Activated CD4-positive, CD25-positive, alpha-beta regulatory T cell treated with anti-CD3 and anti-CD28 coated beads, Interleukin-2, amount 50 U/mL, for 24 hours (primary cell): ENCODE results near the gene PLA2G4C.
A peak's percentile ranks its signal among the peaks of the same experiment; 100 is the strongest.
"Not testable (repeated sequence)": the region's sequence is repeated elsewhere in the genome, so short reads cannot be mapped to it uniquely, and the experiment has no call there.

Experiments
- ATAC-seq, 2 donors: fragments of 150-1000 bp; cut with Tn5 transposase; one replicate each; pipeline ENCODE4 v1.10.0; 2021; ENCODE audit warnings: mild to moderate bottlenecking in 1 of 2, moderate library complexity in 1 of 2

The PLA2G4C gene

DNA sequence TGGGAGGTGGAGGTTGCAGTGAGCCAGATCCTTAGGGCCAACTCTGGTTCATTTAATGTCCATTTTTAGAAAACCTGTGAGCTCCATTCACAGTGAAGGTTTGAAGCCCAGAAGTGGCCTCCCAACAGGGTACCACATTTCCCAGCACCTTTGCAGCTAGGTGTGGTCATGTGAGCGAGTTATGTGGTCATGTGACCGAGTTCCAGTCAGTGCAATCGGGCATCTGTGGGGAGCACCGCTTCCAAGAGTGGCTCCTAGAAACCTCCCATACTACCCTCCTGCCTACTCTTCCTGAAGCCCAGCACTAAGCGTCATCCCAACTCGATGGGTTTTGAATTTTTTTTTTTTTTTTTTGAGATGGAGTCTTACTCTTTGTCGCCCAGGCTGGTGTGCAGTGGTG is 663 bp upstream of the PLA2G4C start:
- no peak for ATAC-seq

GRCh38 chr19:48108997-48109782 is 1.4 kb downstream of the PLA2G4C start:
- ATAC-seq = no peak

DNA sequence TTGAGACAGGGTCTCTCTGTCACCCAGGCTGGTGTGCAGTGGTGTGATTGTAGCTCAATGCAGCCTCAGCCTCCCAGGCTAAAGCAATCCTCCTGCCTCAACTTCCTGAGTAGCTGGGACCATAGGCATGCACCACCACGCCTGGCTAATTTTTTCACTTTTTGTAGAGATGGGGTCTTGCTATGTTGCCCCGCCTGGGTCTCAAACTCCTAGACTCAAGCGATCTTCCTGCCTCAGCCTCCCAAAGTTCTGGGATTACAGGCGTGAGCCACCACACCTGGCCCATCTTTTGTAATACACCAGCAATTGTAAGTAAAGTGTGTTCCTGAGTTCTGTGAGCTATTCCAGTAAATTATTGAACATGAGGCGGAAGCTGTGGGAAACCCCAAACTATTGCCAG is 6.7 kb downstream of the PLA2G4C start:
- no peak for ATAC-seq

DNA sequence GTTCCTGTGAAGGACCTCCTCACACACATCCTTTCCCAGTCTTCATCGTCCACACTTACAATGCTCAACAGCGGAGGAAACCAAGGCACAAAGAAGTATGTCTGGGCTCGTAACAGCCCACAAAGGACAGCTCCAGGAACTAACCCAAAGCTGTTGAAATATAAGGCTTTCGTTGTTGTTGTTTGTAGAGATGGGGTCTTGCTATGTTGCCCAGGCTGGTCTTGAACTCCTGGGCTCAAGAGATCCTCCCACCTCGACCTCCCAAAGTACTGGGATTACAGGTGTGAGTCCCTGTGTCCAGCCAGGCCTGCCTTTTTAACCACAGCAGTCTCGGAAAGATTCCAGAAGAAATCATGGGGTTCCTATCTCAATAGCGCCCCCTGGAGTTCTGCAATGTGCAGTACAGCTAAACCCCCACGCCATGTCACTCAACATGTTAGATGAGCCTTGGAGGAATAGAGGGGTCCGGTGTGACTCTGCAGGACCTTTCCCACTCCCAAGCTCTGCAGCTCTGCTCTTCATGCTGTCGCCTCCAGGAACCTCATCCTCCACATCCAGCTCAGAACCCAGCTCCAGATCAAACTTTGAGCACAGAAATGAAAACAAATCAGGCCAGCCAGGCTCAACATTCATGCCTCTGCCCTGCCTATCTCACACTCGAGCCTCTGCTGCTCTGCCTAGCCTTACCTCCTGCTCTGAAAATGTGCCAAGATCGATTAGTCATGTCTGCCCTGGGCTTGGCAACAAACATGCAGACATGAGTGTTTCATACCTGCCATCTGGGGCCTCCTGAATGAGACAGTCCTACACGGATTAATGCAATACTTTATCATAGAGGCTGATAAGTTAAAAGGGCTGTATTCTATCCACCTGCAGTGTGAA is 7.5 kb downstream of the PLA2G4C start:
- ATAC-seq = peak in 1 of 2 donors; percentile 33

- ATAC-seq = no peak
Measured at GRCh38 chr19:48095612-48096175, 14.9 kb downstream of the PLA2G4C start.

DNA sequence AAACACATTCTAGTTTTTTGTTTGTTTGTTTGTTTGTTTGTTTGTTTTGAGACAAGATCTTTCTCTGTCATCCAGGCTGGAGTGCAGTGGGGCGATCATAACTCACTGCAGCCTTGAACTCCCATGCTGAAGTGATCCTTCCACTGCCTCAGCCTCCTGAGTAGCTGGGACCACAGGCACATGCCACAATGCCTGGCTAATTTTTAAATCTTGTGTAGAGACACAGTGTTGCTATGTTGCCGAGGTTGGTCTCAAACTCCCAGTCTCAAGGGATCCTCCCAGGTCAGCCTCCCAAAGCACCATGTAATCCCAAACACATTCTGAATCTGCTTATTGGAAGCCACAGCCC is 15.8 kb downstream of the PLA2G4C start:
- no peak for ATAC-seq

- ATAC-seq = peak; percentile 70 to 72
Measured at GRCh38 chr19:48094129-48094854, 16.3 kb downstream of the PLA2G4C start.

DNA sequence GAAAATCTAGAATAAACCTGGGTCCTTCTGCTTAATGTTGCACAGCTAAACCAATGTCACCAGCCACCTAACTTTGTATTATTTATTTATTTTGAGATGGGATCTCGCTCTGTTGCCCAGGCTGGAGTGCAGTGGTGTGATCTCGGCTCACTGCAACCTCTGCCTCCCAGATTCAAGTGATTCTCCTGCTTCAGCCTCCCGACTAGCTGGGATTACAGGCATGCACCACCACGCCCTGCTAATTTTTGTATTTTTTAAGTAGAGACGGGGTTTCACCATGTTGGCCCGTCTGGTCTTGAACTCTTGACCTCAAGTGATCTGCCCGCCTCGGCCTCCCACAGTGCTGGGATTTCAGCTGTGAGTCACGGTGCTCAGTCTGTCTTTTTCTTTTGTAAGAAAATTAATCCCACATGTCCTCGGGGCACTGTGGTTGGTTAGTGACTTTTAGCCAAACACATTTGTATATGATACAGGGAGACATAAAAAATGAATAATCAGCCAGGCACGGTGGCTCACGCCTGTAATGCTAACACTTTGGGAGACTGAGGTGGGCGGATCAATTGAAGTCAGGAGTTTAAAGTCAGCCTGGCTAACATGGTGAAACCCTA is 19.4 kb downstream of the PLA2G4C start:
- ATAC-seq = not testable (repeated sequence)

- no peak for ATAC-seq
Measured at GRCh38 chr19:48090281-48090802, 20.3 kb downstream of the PLA2G4C start.

GRCh38 chr19:48088991-48089390 is 21.6 kb downstream of the PLA2G4C start:
- not testable (repeated sequence) for ATAC-seq

- ATAC-seq = no peak
Measured at GRCh38 chr19:48085904-48086864, 24.4 kb downstream of the PLA2G4C start.

- ATAC-seq = no peak
Measured at GRCh38 chr19:48085076-48085475, 25.5 kb downstream of the PLA2G4C start.

GRCh38 chr19:48081106-48081505 is 29.5 kb downstream of the PLA2G4C start:
- ATAC-seq = no peak

DNA sequence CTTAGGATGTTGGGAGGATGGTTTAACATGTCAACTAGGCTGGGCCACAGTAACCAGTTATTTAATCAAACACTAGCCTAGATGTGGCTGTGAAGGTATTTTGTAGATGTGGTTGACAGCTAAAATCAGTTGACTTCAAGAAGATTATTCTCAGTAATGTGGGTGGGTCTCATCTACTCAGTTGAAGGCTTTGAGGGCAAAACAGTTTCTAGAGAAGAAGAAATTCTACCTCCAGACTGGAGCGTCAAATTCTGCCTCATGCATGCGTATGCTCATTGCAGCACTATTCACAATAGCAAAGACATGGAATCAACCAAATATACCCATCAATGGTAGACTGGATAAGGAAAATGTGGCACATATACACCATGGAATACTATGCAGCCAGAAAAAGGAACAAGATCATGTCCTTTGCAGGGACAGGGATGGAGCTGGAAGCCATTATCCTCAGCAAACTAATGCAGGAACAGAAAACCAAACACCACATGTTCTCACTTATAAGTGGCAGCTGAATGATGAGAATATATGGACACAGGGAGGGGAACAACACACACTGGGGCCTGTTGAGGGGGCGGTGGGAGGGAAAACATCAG is 40.3 kb downstream of the PLA2G4C start:
- not testable (repeated sequence) for ATAC-seq

GRCh38 chr19:48069435-48069834 is 41.2 kb downstream of the PLA2G4C start:
- no peak for ATAC-seq

DNA sequence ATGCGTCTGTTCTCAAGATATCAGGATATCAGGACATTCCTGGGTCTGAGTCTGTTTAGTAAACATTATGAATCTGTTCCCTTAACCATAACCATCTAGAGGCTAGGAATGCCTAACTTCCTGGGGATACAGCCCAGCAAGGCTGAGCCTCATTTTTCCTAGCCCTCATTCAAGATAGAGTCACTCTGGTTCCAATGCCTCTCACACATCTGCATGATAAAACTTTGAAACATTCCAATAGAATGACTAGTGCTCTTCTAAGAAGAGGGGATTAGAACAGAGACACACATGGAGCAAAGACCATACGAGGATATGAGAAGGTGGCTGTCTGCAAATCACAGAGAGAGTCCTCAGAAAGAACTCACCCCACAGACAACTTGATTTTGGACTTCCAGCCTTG is 46.1 kb downstream of the PLA2G4C start:
- no peak for ATAC-seq

- no peak for ATAC-seq
Measured at GRCh38 chr19:48061401-48062344, 48.9 kb downstream of the PLA2G4C start.

- no peak for ATAC-seq
Measured at GRCh38 chr19:48060381-48060780, 50.2 kb downstream of the PLA2G4C start.

GRCh38 chr19:48059331-48059730 is 51.3 kb downstream of the PLA2G4C start:
- ATAC-seq = no peak
